H1 (cell line): ENCODE results near the gene POU5F1. TPM values are rescaled to one million over a fixed set of nuclear protein-coding genes. Genes with fewer than 3 reads are reported as not detected.

Experiments used
- CTCF ChIA-PET: fragments of 300-600 bp; sonication (Branson Sonifier 250); formaldehyde crosslinking; loops from one replicate; lab custom pipeline; 2021; ENCODE audit not compliant: partially characterized antibody; lab: Charles Lee
- POLR2A ChIA-PET: fragments of 300-600 bp; sonication (Branson Sonifier 250); formaldehyde crosslinking; loops from one replicate; lab custom pipeline; 2021; ENCODE audit warnings: inconsistent platforms; ENCODE audit not compliant: partially characterized antibody; lab: Charles Lee
- DNase-seq, 2 experiments: peaks; one replicate each; pipeline versions ENCODE4 v3.0.0 to v3.0.0-alpha.2; 2010 to 2022; ENCODE audit warnings: low spot score in 2 of 2, low read depth in 1 of 2, mixed read lengths in 1 of 2
- FAIRE-seq: peaks from 2 replicates; lab custom pipeline; 2011; peaks lifted over from hg19 to GRCh38; lab: Jason Lieb, UNC
- H2AFZ ChIP-seq: 2 replicates; pipeline ENCODE4 v1.8.1; 2012; ENCODE audit warnings: low read length, inconsistent platforms
- H2AK5ac ChIP-seq: 2 replicates; pipeline ENCODE4 v1.6.1; 2013; ENCODE audit warnings: low read depth, low read length
- H2BK120ac ChIP-seq: replicated peaks from 2 replicates; pipeline ENCODE3; 2013; ENCODE audit warnings: low read depth, low read length, inconsistent platforms
- H2BK12ac ChIP-seq: 2 replicates; pipeline ENCODE4 v1.6.1; 2013; ENCODE audit warnings: low read depth, low read length
- H2BK15ac ChIP-seq: 2 replicates; pipeline ENCODE4 v1.6.1; 2013; ENCODE audit warnings: low read length
- H2BK20ac ChIP-seq: 2 replicates; pipeline ENCODE4 v1.6.1; 2013; ENCODE audit warnings: low read length
- H2BK5ac ChIP-seq: 2 replicates; pipeline ENCODE4 v1.6.1; 2013; ENCODE audit warnings: low read depth, low read length
- H3K14ac ChIP-seq: 2 replicates; pipeline ENCODE4 v1.6.1; 2013; ENCODE audit warnings: inconsistent platforms; ENCODE audit not compliant: insufficient read length
- H3K18ac ChIP-seq: 2 replicates; pipeline ENCODE4 v1.6.1; 2013; ENCODE audit warnings: low read length; ENCODE audit errors: extremely low read depth
- H3K23ac ChIP-seq: 2 replicates; pipeline ENCODE4 v1.6.1; 2013; ENCODE audit warnings: inconsistent platforms; ENCODE audit not compliant: insufficient read length
- H3K23me2 ChIP-seq: 2 replicates; pipeline ENCODE4 v1.6.1; 2013; ENCODE audit warnings: low read depth, low read length
- H3K27ac ChIP-seq: 2 replicates; pipeline ENCODE4 v1.6.1; 2011; ENCODE audit warnings: low read depth, low read length, inconsistent platforms
- H3K27me3 ChIP-seq, 4 experiments: replicated peaks in 1 of 4; 1 replicate in 1 of 4; 2 replicates in 3 of 4; pipeline versions ENCODE4 v1.6.1 to v1.8.1; 2011 to 2013; ENCODE audit warnings: low read length in 3 of 4, mild to moderate bottlenecking in 3 of 4, inconsistent platforms in 2 of 4, mixed read lengths in 2 of 4, moderate library complexity in 1 of 4; ENCODE audit not compliant: control insufficient read depth in 3 of 4, insufficient read depth in 3 of 4; ENCODE audit errors: extremely low read depth in 1 of 4
- H3K36me3 ChIP-seq, 4 experiments: 2 replicates each; pipeline versions ENCODE4 v1.6.1 to v1.8.1; 2011 to 2013; ENCODE audit warnings: mild to moderate bottlenecking in 4 of 4, low read length in 3 of 4, moderate library complexity in 2 of 4, control low read depth in 1 of 4, inconsistent platforms in 1 of 4; ENCODE audit not compliant: insufficient read depth in 4 of 4, control insufficient read depth in 2 of 4
- H3K4ac ChIP-seq: replicated peaks from 2 replicates; pipeline ENCODE3; 2013; ENCODE audit warnings: low read length, low read depth, mixed read lengths, inconsistent platforms; ENCODE audit not compliant: insufficient read length
- H3K4me1 ChIP-seq, 4 experiments: replicated peaks in 1 of 4; 1 replicate in 1 of 4; 2 replicates in 3 of 4; pipeline versions ENCODE4 v1.6.1 to v1.8.1; 2011 to 2013; ENCODE audit warnings: low read length in 3 of 4, inconsistent platforms in 2 of 4, mixed read lengths in 1 of 4; ENCODE audit not compliant: insufficient read depth in 4 of 4, control insufficient read depth in 3 of 4
- H3K4me2 ChIP-seq, 2 experiments: 2 replicates each; pipeline versions ENCODE4 v1.6.1 to v1.8.1; 2011 to 2013; ENCODE audit warnings: low read depth in 2 of 2, low read length in 2 of 2, control low read depth in 1 of 2, inconsistent platforms in 1 of 2, mild to moderate bottlenecking in 1 of 2; ENCODE audit not compliant: insufficient read depth in 1 of 2
- H3K4me3 ChIP-seq, 4 experiments: fragments of 200-600, 300-600 bp in 1 of 4; sonication (generic), shearing (Covaris generic), sonication (Bioruptor Twin) in 1 of 4; 2 replicates each; pipeline versions ENCODE4 v1.5.1 to v1.8.1; 2011 to 2016; ENCODE audit warnings: low read length in 4 of 4, low read depth in 3 of 4, control low read depth in 2 of 4, inconsistent platforms in 2 of 4, mild to moderate bottlenecking in 2 of 4, mixed read lengths in 1 of 4, moderate library complexity in 1 of 4; ENCODE audit not compliant: insufficient read depth in 2 of 4; ENCODE audit errors: extremely low read depth in 1 of 4
- H3K56ac ChIP-seq: replicated peaks from 2 replicates; pipeline ENCODE3; 2013; ENCODE audit warnings: low read depth, mild to moderate bottlenecking, mixed read lengths, low read length, inconsistent platforms; ENCODE audit not compliant: insufficient read length
- H3K79me1 ChIP-seq: 2 replicates; pipeline ENCODE4 v1.6.1; 2013; ENCODE audit warnings: low read depth, low read length, control low read depth
- H3K79me2 ChIP-seq, 2 experiments: 2 replicates each; pipeline versions ENCODE4 v1.6.1 to v1.8.1; 2012 to 2013; ENCODE audit warnings: low read length in 2 of 2, mild to moderate bottlenecking in 2 of 2, inconsistent platforms in 1 of 2; ENCODE audit not compliant: insufficient read depth in 2 of 2, control insufficient read depth in 1 of 2
- H3K9ac ChIP-seq, 4 experiments: replicated peaks in 1 of 4; 1 replicate in 1 of 4; 2 replicates in 3 of 4; pipeline versions ENCODE4 v1.6.1 to v1.8.1; 2011 to 2013; ENCODE audit warnings: low read depth in 3 of 4, low read length in 3 of 4, control low read depth in 2 of 4, mild to moderate bottlenecking in 2 of 4, moderate library complexity in 2 of 4, inconsistent platforms in 1 of 4; ENCODE audit errors: extremely low read depth in 1 of 4
- H3K9me3 ChIP-seq, 2 experiments: 2 replicates each; pipeline versions ENCODE4 v1.6.1 to v1.8.1; 2012 to 2013; ENCODE audit warnings: mild to moderate bottlenecking in 2 of 2, moderate library complexity in 2 of 2, control low read depth in 1 of 2, inconsistent platforms in 1 of 2, low read depth in 1 of 2, low read length in 1 of 2, mixed read lengths in 1 of 2; ENCODE audit not compliant: insufficient read depth in 2 of 2
- H4K20me1 ChIP-seq, 2 experiments: replicated peaks in 1 of 2; 2 replicates each; pipeline versions ENCODE3 to v1.8.1; 2011 to 2013; ENCODE audit warnings: inconsistent platforms in 2 of 2, low read length in 2 of 2, mild to moderate bottlenecking in 1 of 2; ENCODE audit not compliant: insufficient read depth in 2 of 2, control insufficient read depth in 1 of 2
- H4K5ac ChIP-seq: 2 replicates; pipeline ENCODE4 v1.6.1; 2013; ENCODE audit warnings: low read length, low read depth, mixed read lengths, inconsistent platforms; ENCODE audit not compliant: insufficient read length
- H4K8ac ChIP-seq: 2 replicates; pipeline ENCODE4 v1.8.0; 2013; ENCODE audit warnings: mild to moderate bottlenecking, moderate library complexity, low read length, inconsistent platforms; ENCODE audit not compliant: insufficient read depth; ENCODE audit errors: extremely low read depth
- H4K91ac ChIP-seq: replicated peaks from 2 replicates; pipeline ENCODE3; 2013; ENCODE audit warnings: low read length, mixed read lengths, inconsistent platforms; ENCODE audit not compliant: insufficient read length
- SP2 ChIP-seq: IDR thresholded peaks from 2 replicates; pipeline ENCODE4 v1.6.1; 2012; ENCODE audit warnings: mild to moderate bottlenecking, low read length, inconsistent platforms
- TBP ChIP-seq: IDR thresholded peaks from 2 replicates; pipeline ENCODE4 v1.6.1; 2011; ENCODE audit warnings: low read depth, low read length, improper control_type of control experiment
- YY1 ChIP-seq: IDR thresholded peaks from 2 replicates; pipeline ENCODE4 v1.6.1; 2011; ENCODE audit warnings: low read depth, mild to moderate bottlenecking, low read length
- ZNF274 ChIP-seq: IDR thresholded peaks from 2 replicates; pipeline ENCODE4 v1.7.0; 2012; ENCODE audit warnings: low read length, borderline replicate concordance; ENCODE audit errors: extremely low read depth
- WGBS, 2 experiments: shearing (Covaris generic) in 1 of 2; methylation state at CpG; one replicate each; pipeline versions ENCODE4 v1.1.6 to v1.1.7; 2013 to 2015; ENCODE audit warnings: low lambda C conversion rate in 2 of 2, mixed read lengths in 2 of 2, inconsistent platforms in 1 of 2, low coverage in 1 of 2, missing lambda C conversion rate in 1 of 2; ENCODE audit not compliant: insufficient replicate concordance in 2 of 2, insufficient coverage in 1 of 2, insufficient read length in 1 of 2; ENCODE audit errors: extremely low coverage in 1 of 2, missing lambda C conversion rate in 1 of 2; 5-methylcytosine and 5-hydroxymethylcytosine counted together
- polyA plus RNA-seq, 7 experiments: library from polyadenylated mRNA; depleted of rRNA in 3 of 7; stranded (reverse) in 5 of 7; unstranded in 2 of 7; fragments of >200 nt in 5 of 7; fragments of 200-250 nt in 2 of 7; gene quantifications; 1 replicate in 5 of 7; 2 replicates in 1 of 7; 4 replicates in 1 of 7; pipeline versions ENCODE4 v1.2.1 to v1.2.3, GENCODE V29; 2011 to 2013; ENCODE audit warnings: missing spikeins in 2 of 7, mixed read lengths in 2 of 7
- total RNA-seq: library from RNA; stranded (reverse); fragmentation: NEBNext Ultra II Directional; extraction: Animal tissue kit (Norgen Biotek cat#: 25700); gene quantifications from 2 replicates; pipeline ENCODE4 v1.2.1, GENCODE V29; 2021

Gene POU5F1
- total and polyA plus RNA-seq, 2 of the 8 experiments (the other 6 are each of a cell fraction or from before 2014, with no cell fraction given) = 2,437 to 2,526 TPM

DNA sequence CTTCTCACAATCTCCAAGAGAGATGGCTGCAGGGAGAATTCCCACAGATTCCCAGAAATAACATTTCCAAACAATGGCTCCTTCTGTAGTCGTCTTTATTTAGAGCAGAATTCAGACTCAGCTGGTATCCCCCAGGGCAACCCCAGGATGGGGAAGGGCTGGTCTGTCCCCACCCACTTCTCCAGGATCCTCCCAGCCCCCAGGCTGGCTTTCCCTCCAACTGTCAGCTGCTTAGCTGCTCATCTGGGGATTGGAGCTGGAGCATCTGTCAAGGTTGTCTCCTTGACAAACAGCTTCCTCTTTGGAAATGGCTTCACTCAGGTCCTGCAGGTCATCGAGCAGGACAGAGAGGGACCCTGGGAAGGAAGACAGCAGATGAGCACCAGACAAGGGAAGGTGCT is 28.1 kb downstream of the POU5F1 start:
- no peak overlapping the region for H2BK15ac ChIP-seq
- no peaks in the 10 kb centered on the region for H3K79me1 ChIP-seq
- TF ChIP-seq ZNF274 = no peak
- no peak for TF ChIP-seq SP2
- TF ChIP-seq YY1 = no peak
- TF ChIP-seq TBP = no peak
- TF ChIP-seq, all 59 proteins: peak for 0
- no peaks in the 10 kb centered on the region for H4K20me1 ChIP-seq
- no peak overlapping the region for H3K18ac ChIP-seq
- 0 out of 2 replicates have a peak overlapping the region, but pooled peaks have one; percentile 1 for H2BK12ac ChIP-seq
- H2AFZ ChIP-seq = no peak overlapping the region
- H3K9me3 ChIP-seq = no peaks in the 10 kb centered on the region
- no peak overlapping the region for H3K9ac ChIP-seq
- H3K36me3 ChIP-seq = peaks cover 2 to 30% (median 6%) of the 10 kb centered on the region in 4 experiments; a peak in 5 of 8 replicates
- H4K91ac ChIP-seq = no peak overlapping the region
- ChIA-PET POLR2A (interaction anchor here (61.6 to 68.5 kb wide), 2 partner anchors 5 to 26 kb away, joined by 2251 read pairs; partner anchors contain the start of genes CCHCR1, CDSN, POU5F1 and PSORS1C1), CTCF (interaction anchor here (0.6 to 16.4 kb wide), 9 partner anchors 12 to 734 kb away, joined by 3 to 170 read pairs (median 3); partner anchors contain the start of gene TCF19)
- DNase-seq (no peak), FAIRE-seq (no peak)
- no peak overlapping the region for H2BK120ac ChIP-seq
- H2BK20ac ChIP-seq = no peak overlapping the region
- H2AK5ac ChIP-seq = no peak overlapping the region
- H3K23me2 ChIP-seq = no peaks in the 10 kb centered on the region; the same call in 1 of the 2 replicates
- no peak overlapping the region for H3K4ac ChIP-seq
- H3K4me1 ChIP-seq = peaks cover 0 to 20% (median 15%) of the 10 kb centered on the region in 4 experiments; a peak in 6 of 7 replicates
- H3K4me3 ChIP-seq = no peak overlapping the region
- H3K79me2 ChIP-seq = no peaks in the 10 kb centered on the region
- no peak overlapping the region for H4K5ac ChIP-seq
- H2BK5ac ChIP-seq = no peak overlapping the region
- no peak overlapping the region for H3K14ac ChIP-seq
- H3K4me2 ChIP-seq = no peak overlapping the region
- no peak overlapping the region for H3K27ac ChIP-seq
- H3K23ac ChIP-seq = no peak overlapping the region
- WGBS, 2 experiments = 83% methylated on average over 2 of the region's 2 CpGs; no CpG with 5 or more reads in 1 of the 2 experiments
- 0 out of 7 replicates have a peak, but pooled peaks cover 0 to 2% (median 0%) of the 10 kb centered on the region in 4 experiments for H3K27me3 ChIP-seq
- no peak overlapping the region for H4K8ac ChIP-seq
- H3K56ac ChIP-seq = no peak overlapping the region
